Ishikawa (cell line): ENCODE measurements around the gene KRT83.

Source experiments
- CEBPB ChIP-seq: IDR thresholded peaks from 2 replicates; pipeline ENCODE4 v1.6.1; 2012
- CREB1 ChIP-seq: IDR thresholded peaks from 2 replicates; pipeline ENCODE4 v1.6.1; 2012; ENCODE audit warnings: low read depth
- EGR1 ChIP-seq: IDR thresholded peaks from 2 replicates; pipeline ENCODE4 v1.6.1; 2012
- EP300 ChIP-seq: IDR thresholded peaks from 2 replicates; pipeline ENCODE4 v1.6.1; 2012; ENCODE audit warnings: borderline replicate concordance
- FOXM1 ChIP-seq: IDR thresholded peaks from 2 replicates; pipeline ENCODE4 v1.6.1; 2012; ENCODE audit warnings: low read depth, borderline replicate concordance
- NFIC ChIP-seq: IDR thresholded peaks from 2 replicates; pipeline ENCODE4 v1.6.1; 2012
- RAD21 ChIP-seq: IDR thresholded peaks from 2 replicates; pipeline ENCODE4 v1.6.1; 2012; ENCODE audit warnings: low read depth
- REST ChIP-seq: IDR thresholded peaks from 2 replicates; pipeline ENCODE4 v1.6.1; 2012; ENCODE audit warnings: low read depth, mild to moderate bottlenecking
- TAF1 ChIP-seq: IDR thresholded peaks from 2 replicates; pipeline ENCODE4 v1.6.1; 2012; ENCODE audit warnings: low read depth, mild to moderate bottlenecking
- TCF12 ChIP-seq: IDR thresholded peaks from 2 replicates; pipeline ENCODE4 v1.6.1; 2012; ENCODE audit warnings: low read depth
- TEAD4 ChIP-seq: IDR thresholded peaks from 2 replicates; pipeline ENCODE4 v1.6.1; 2012
- USF1 ChIP-seq: IDR thresholded peaks from 2 replicates; pipeline ENCODE4 v1.6.1; 2012
- YY1 ChIP-seq: IDR thresholded peaks from 2 replicates; pipeline ENCODE4 v1.6.1; 2012; ENCODE audit warnings: low read depth
- ZBTB7A ChIP-seq: IDR thresholded peaks from 2 replicates; pipeline ENCODE4 v1.6.1; 2012; ENCODE audit warnings: low read depth
- TF ChIP-seq, protein P1 (sequence below): IDR thresholded peaks from 2 replicates; pipeline ENCODE4 v1.6.1; 2012

KRT83 gene

GRCh38 chr12:52270541-52271070, 50.6 kb downstream of the KRT83 start:
- TF ChIP-seq ZBTB7A (no peak), FOXM1 (no peak), CREB1 (no peak), TCF12 (no peak), RAD21 (no peak)
- TF ChIP-seq, protein P1, sequence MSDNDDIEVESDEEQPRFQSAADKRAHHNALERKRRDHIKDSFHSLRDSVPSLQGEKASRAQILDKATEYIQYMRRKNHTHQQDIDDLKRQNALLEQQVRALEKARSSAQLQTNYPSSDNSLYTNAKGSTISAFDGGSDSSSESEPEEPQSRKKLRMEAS = no peak

DNA sequence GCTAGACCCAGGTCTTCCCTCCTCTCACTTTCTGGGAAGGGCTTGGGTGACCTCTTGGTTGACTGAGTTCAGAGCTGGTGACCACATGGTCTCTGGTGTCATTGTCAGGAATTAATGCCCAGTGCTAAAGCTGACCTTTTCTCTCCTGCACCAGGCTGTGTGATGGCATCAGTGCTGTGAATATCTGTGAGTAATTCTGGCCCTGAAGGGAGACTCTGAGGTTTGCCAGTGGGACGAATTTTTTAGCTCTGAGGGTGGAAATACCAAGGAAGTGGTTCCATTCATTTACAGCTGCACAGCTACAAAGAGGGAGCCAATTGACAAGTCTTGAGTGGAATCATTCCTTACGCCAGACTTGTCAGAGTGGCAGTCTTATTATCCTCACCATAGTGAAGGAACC, 53.0 kb downstream of the KRT83 start:
- no peak for TF ChIP-seq EGR1
- TF ChIP-seq TCF12 = no peak
- TF ChIP-seq REST = no peak
- TF ChIP-seq CEBPB = no peak
- TF ChIP-seq USF1 = no peak
- no peak for TF ChIP-seq YY1
- TF ChIP-seq TEAD4 = no peak
- TF ChIP-seq, protein P1 = no peak

DNA sequence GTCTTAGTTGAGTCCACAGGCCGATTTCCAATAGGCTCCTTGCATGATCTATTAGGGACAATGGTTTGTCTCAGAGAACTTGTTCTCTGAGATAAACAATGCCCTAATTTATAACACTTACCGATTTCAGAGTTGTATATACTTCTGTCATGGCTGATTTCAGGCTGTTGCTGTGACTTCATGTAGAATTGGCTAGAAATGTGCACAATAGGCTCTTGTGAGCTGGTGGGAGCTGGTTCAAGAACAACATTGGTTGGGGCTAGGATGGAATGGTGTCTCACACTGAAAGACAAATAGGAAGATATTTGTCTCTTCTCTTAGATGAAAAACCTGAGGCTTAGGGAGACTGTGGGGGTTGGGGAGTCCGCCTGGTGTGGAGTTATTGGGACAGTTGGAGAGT, 53.5 kb downstream of the KRT83 start:
- no peak for TF ChIP-seq REST
- no peak for TF ChIP-seq NFIC
- TF ChIP-seq RAD21 = no peak
- no peak for TF ChIP-seq CEBPB
- no peak for TF ChIP-seq ZBTB7A
- TF ChIP-seq TAF1 = no peak

DNA sequence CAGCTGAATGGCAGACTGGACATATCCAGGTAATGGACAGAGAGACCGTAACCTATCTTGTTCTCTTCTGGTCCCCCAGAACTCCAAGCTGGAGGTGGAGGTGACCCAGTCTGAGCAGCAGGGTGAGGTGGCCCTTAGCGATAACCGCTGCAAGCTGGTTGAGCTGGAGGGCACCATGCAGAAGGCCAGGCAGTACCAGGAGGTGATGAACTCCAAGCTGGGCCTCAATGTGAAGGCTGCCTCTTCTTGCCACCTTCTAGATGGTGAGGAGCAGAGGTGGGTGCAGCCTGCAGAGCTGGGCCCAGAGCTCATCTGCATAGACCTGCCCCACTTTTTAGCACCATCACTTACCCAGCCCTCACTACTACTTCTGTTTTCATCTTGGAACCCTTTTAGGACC, 53.9 kb downstream of the KRT83 start:
- no peak for TF ChIP-seq CEBPB
- TF ChIP-seq YY1 = no peak
- no peak for TF ChIP-seq RAD21
- no peak for TF ChIP-seq REST
- no peak for TF ChIP-seq TAF1
- TF ChIP-seq USF1 = no peak
- TF ChIP-seq TCF12 = no peak
- TF ChIP-seq NFIC = no peak
- no peak for TF ChIP-seq ZBTB7A
- TF ChIP-seq CREB1 = no peak
- TF ChIP-seq EP300 = no peak
- TF ChIP-seq FOXM1 = no peak
- no peak for TF ChIP-seq EGR1
- TF ChIP-seq TEAD4 = no peak

GRCh38 chr12:52266514-52266913, 54.7 kb downstream of the KRT83 start:
- TF ChIP-seq TAF1 = no peak
- TF ChIP-seq NFIC = no peak
- TF ChIP-seq, protein P1 = no peak
- no peak for TF ChIP-seq TEAD4
- TF ChIP-seq ZBTB7A = no peak
- TF ChIP-seq USF1 = no peak
- no peak for TF ChIP-seq EP300
- TF ChIP-seq RAD21 = no peak
- no peak for TF ChIP-seq EGR1
- TF ChIP-seq CEBPB = no peak
- no peak for TF ChIP-seq CREB1
- TF ChIP-seq TCF12 = no peak
- no peak for TF ChIP-seq REST
- no peak for TF ChIP-seq YY1
- TF ChIP-seq FOXM1 = no peak
